Prostate gland (tissue), 2 donors: Measurements from ENCODE around the gene REPIN1. TPM values are rescaled to one million over a fixed set of nuclear protein-coding genes. Genes with fewer than 3 reads are reported as not detected.

Source experiments
- DNase-seq: peaks from one replicate; pipeline ENCODE4 v3.0.0-alpha.2; 2019; ENCODE audit warnings: low spot score
- H3K27ac ChIP-seq, 2 donors: fragments of 200-600 bp; sonication (generic); 2 replicates each; pipeline ENCODE4 v1.5.1; 2017 to 2019
- H3K27me3 ChIP-seq: fragments of 200-600 bp; sonication (generic); replicated peaks from 2 replicates; pipeline ENCODE4 v1.5.1; 2019; ENCODE audit not compliant: insufficient read depth
- H3K36me3 ChIP-seq, 2 donors: fragments of 200-600 bp; sonication (generic); 1 replicate in 1 of 2; 2 replicates in 1 of 2; pipeline versions ENCODE4 v1.5.1 to v1.8.1; 2017 to 2019
- H3K4me1 ChIP-seq: fragments of 200-600 bp; sonication (generic); replicated peaks from 2 replicates; pipeline ENCODE4 v1.5.1; 2019
- H3K4me3 ChIP-seq, 2 donors: fragments of 200-600 bp; sonication (generic); 2 replicates each; pipeline ENCODE4 v1.5.1; 2017 to 2019
- H3K9me3 ChIP-seq: fragments of 200-600 bp; sonication (generic); 2 replicates; pipeline ENCODE4 v1.5.1; 2017
- POLR2A ChIP-seq: fragments of 450-650 bp; IDR thresholded peaks from one replicate; pipeline ENCODE4 v1.6.1; 2016; ENCODE audit warnings: antibody characterized with exemption, mild to moderate bottlenecking
- POLR2AphosphoS5 ChIP-seq: sonication (generic); formaldehyde crosslinking; IDR thresholded peaks from one replicate; pipeline ENCODE4 v1.6.1; 2017; ENCODE audit warnings: antibody characterized with exemption
- WGBS: methylation state at CpG from one replicate; pipeline ENCODE4 v1.1.5; 2018; 5-methylcytosine and 5-hydroxymethylcytosine counted together
- intact Hi-C: fragments of 100-400 bp; cut with DNase I; formaldehyde crosslinking; loops from one replicate; pipeline ENCODE4 v1.14.2; 2022
- total RNA-seq, 2 donors: library from RNA; depleted of rRNA; stranded (reverse); fragments of >200 nt; gene quantifications; one replicate each; pipeline ENCODE4 v1.1.0, GENCODE V29; 2016
- TF ChIP-seq, protein P1 (sequence below), 4 experiments: fragments of 200-600 bp in 2 of 4; fragments of 450-650 bp in 2 of 4; sonication (generic) in 2 of 4; IDR thresholded peaks; 1 replicate in 3 of 4; 2 replicates in 1 of 4; pipeline ENCODE4 v1.5.1; 2016 to 2019; ENCODE audit warnings: antibody characterized with exemption in 4 of 4, mild to moderate bottlenecking in 2 of 4, moderate library complexity in 2 of 4

The REPIN1 gene
- total RNA-seq, 2 donors from 2014 or later, result 150 to 171 TPM

DNA sequence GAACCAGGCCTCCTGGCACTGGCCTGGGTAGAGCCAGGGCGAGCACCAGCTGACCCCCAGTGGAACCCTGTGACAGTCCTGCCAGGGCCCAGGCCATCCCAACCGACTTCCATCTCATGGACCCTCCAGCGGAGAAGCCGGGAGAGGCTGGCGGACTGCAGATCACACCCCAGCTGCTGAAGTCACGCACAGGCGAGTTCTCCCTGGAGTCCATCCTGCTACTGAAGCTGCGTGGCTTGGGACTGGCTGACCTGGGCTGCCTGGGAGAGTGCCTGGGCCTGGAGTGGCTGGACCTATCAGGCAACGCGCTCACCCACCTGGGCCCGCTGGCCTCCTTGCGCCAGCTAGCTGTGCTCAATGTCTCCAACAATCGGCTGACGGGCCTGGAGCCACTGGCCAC is 31.9 kb upstream of the REPIN1 start:
- TF ChIP-seq POLR2AphosphoS5 (no peak), POLR2A (no peak)
- TF ChIP-seq, protein P1, sequence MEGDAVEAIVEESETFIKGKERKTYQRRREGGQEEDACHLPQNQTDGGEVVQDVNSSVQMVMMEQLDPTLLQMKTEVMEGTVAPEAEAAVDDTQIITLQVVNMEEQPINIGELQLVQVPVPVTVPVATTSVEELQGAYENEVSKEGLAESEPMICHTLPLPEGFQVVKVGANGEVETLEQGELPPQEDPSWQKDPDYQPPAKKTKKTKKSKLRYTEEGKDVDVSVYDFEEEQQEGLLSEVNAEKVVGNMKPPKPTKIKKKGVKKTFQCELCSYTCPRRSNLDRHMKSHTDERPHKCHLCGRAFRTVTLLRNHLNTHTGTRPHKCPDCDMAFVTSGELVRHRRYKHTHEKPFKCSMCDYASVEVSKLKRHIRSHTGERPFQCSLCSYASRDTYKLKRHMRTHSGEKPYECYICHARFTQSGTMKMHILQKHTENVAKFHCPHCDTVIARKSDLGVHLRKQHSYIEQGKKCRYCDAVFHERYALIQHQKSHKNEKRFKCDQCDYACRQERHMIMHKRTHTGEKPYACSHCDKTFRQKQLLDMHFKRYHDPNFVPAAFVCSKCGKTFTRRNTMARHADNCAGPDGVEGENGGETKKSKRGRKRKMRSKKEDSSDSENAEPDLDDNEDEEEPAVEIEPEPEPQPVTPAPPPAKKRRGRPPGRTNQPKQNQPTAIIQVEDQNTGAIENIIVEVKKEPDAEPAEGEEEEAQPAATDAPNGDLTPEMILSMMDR (IDR thresholded peaks at IDR 0.05), result no peak
- Histone ChIP-seq H3K27me3 (no peaks in the 10 kb centered on the region), H3K27ac (peak overlapping the region in 1 of 2 donors; percentile 22), H3K4me1 (no peaks in the 10 kb centered on the region), H3K9me3 (no peaks in the 10 kb centered on the region), H3K36me3 (no peaks in the 10 kb centered on the region), H3K4me3 (no peak overlapping the region)
- DNase-seq, result no peak
- 93% methylated on average over 14 of the region's 14 CpGs for WGBS
- intact Hi-C loops, result no loop called here

DNA sequence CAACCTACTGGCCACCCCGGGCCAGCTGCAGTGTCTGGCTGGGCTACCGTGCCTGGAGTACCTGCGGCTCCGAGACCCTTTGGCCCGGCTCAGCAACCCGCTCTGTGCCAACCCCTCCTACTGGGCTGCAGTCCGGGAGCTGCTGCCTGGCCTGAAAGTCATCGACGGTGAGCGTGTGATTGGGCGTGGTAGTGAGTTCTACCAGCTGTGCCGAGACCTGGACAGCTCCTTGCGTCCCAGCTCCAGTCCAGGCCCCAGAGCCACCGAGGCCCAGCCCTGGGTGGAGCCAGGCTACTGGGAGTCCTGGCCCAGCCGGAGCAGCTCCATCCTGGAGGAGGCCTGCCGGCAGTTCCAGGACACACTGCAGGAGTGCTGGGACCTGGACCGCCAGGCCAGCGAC is 31.4 kb upstream of the REPIN1 start:
- TF ChIP-seq, protein P1 (IDR thresholded peaks at IDR 0.05), result no peak
- no peak for TF ChIP-seq POLR2AphosphoS5
- no peak for TF ChIP-seq POLR2A
- Histone ChIP-seq H3K27ac (peak overlapping the region in 1 of 2 donors; percentile 22), H3K36me3 (no peaks in the 10 kb centered on the region), H3K27me3 (no peaks in the 10 kb centered on the region), H3K4me1 (no peaks in the 10 kb centered on the region), H3K9me3 (no peaks in the 10 kb centered on the region), H3K4me3 (no peak overlapping the region)
- 85% methylated on average over 17 of the region's 18 CpGs for WGBS
- no peak for DNase-seq
- intact Hi-C loops, result no loop called here

DNA sequence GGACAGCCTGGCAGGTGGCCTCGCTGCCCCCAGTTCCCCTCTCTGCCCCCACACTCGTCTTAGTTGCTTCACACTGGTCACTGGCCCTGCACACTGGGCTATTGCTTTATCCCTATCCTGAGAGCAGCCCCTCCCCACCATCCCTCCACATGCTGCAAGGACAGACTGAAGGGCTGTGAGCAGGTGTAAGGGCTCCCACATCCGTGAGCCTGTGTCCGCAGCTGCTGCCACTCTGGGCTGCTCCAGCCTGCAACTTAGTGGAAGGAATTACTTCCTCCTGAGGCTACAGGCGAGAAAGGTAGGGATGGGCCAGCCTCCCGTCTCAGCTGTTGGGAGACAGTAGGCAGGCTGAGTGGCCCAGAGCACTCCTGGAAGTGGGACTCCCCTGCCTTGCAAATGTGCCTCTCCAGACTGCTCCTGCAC is 31.0 kb upstream of the REPIN1 start:
- no peaks in the 10 kb centered on the region for H3K9me3 ChIP-seq
- H3K4me3 ChIP-seq, result no peak overlapping the region
- no peak overlapping the region for H3K27ac ChIP-seq
- intact Hi-C loops, result no loop called here
- 80% methylated on average over 6 of the region's 6 CpGs for WGBS
- H3K4me1 ChIP-seq, result no peaks in the 10 kb centered on the region
- DNase-seq, result no peak
- H3K36me3 ChIP-seq, result no peaks in the 10 kb centered on the region
- H3K27me3 ChIP-seq, result no peaks in the 10 kb centered on the region
- TF ChIP-seq, protein P1 (IDR thresholded peaks at IDR 0.05), result no peak
- TF ChIP-seq POLR2AphosphoS5, result no peak
- no peak for TF ChIP-seq POLR2A

DNA sequence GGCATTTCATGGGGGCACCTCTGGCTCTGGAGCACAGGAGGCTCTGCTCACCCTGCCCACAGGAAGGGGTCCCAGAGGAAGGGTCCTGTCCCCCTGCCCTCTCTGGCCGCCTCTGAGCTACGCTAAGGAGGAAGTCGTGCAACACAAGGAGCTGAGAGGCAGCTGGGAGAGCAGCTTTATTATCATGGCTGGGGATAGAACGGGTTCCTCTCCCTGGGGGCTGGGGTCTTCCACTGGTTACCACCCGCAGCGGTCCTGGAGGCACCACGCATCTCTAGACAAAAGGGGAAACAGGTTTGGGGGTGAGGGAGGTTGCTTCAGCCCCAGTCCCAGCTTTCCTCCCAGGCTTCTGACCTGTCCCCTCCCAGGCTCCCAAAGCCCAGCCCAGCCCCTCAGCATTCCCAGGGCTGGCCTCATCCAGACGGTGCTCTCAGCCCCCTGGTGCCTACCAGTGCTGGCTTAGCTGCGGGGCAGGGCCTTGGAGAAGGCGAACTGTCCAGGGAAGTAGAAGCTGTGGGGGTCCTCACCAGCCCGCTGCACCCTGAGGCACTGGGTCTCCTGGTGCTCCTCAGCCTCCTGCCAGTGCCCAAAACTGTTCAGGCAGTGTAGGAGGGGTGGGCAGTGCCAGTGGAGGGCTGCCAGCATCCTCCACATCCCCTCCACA is 30.3 kb upstream of the REPIN1 start:
- no peaks in the 10 kb centered on the region for H3K27me3 ChIP-seq
- TF ChIP-seq, protein P1 (IDR thresholded peaks at IDR 0.05), result no peak
- TF ChIP-seq POLR2AphosphoS5, result no peak
- TF ChIP-seq POLR2A, result no peak
- no peak for DNase-seq
- H3K27ac ChIP-seq, result no peak overlapping the region
- no peaks in the 10 kb centered on the region for H3K9me3 ChIP-seq
- no peak overlapping the region for H3K4me3 ChIP-seq
- WGBS, result 79% methylated on average over 6 of the region's 11 CpGs
- H3K36me3 ChIP-seq, result no peaks in the 10 kb centered on the region
- intact Hi-C loops, result no loop called here
- no peaks in the 10 kb centered on the region for H3K4me1 ChIP-seq

DNA sequence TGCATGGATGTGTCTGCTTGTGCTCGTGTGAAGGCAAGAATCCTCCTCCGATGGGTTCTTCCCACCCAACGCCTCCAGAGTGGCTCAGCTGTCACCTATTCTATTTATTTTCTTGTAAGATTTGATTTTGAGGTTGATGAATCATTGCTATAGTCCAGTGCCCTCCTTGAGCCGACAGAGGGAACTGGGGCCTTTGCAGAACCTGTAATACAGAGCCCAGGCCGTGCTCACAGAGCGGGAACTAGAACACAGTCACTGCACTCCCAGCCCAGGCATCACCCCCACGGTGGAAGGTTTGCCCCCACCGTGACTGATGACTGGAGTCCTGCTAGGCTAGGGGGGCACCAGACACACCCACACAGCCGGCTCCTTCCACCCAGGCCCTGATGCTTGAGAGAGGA is 29.2 kb upstream of the REPIN1 start:
- no peak for DNase-seq
- Histone ChIP-seq H3K36me3 (no peaks in the 10 kb centered on the region), H3K4me1 (no peaks in the 10 kb centered on the region), H3K27me3 (no peaks in the 10 kb centered on the region), H3K9me3 (no peaks in the 10 kb centered on the region), H3K27ac (no peak overlapping the region), H3K4me3 (peak overlapping the region in 1 of 2 donors; percentile 33)
- WGBS, result 60% methylated on average over 9 of the region's 9 CpGs
- intact Hi-C loops, result no loop called here
- TF ChIP-seq POLR2AphosphoS5 (no peak), POLR2A (no peak)
- TF ChIP-seq, protein P1 (IDR thresholded peaks at IDR 0.05), result no peak
